K562 (cell line): ENCODE results near the gene IDS. TPM values are rescaled to one million over a fixed set of nuclear protein-coding genes. Genes with fewer than 3 reads are reported as not detected.
A peak's percentile ranks its signal among the peaks of the same experiment; 100 is the strongest.

Experiments
- CAMTA2 ChIP-seq: fragments of 250-450 bp; sonication (Bioruptor Pico); conservative IDR thresholded peaks from 2 replicates; pipeline ENCODE4 v1.5.1; 2022
- CSDE1 ChIP-seq, 2 experiments: fragments of 450-650 bp; IDR thresholded peaks; 2 replicates each; pipeline ENCODE4 v1.6.1; 2016; ENCODE audit warnings: mild to moderate bottlenecking in 1 of 2
- HDGF ChIP-seq: fragments of 450-650 bp; IDR thresholded peaks from 2 replicates; pipeline ENCODE4 v1.6.1; 2016
- MTF1 ChIP-seq: fragments of 250-450 bp; sonication (Bioruptor Pico); IDR thresholded peaks from 2 replicates; pipeline ENCODE4 v1.9.0; 2021; ENCODE audit warnings: moderate library complexity, mild to moderate bottlenecking, inconsistent platforms, borderline replicate concordance
- MXI1 ChIP-seq: IDR thresholded peaks from 2 replicates; pipeline ENCODE4 v1.6.1; 2011; ENCODE audit warnings: low read depth, mild to moderate bottlenecking, improper control_type of control experiment, low read length
- RB1 ChIP-seq: fragments of 450-650 bp; IDR thresholded peaks from 2 replicates; pipeline ENCODE4 v1.6.1; 2017; ENCODE audit warnings: low read depth, mild to moderate bottlenecking
- RHOXF2B ChIP-seq: fragments of 250-450 bp; sonication (Bioruptor Pico); conservative IDR thresholded peaks from 2 replicates; pipeline ENCODE4 v1.5.1; 2021
- SIN3B ChIP-seq: fragments of 450-650 bp; IDR thresholded peaks from 2 replicates; pipeline ENCODE4 v1.6.1; 2017; ENCODE audit warnings: low read depth, mild to moderate bottlenecking, moderate library complexity
- U2AF1 ChIP-seq: fragments of 200-400 bp; formaldehyde crosslinking; optimal IDR thresholded peaks from 2 replicates; pipeline ENCODE3; 2017; ENCODE audit warnings: mild to moderate bottlenecking, low read depth, low read length, moderate library complexity
- ZNF124 ChIP-seq: sonication (generic); formaldehyde crosslinking; IDR thresholded peaks from 2 replicates; pipeline ENCODE4 v1.8.1; 2022; ENCODE audit warnings: missing genetic modification reagents
- ZNF146 ChIP-seq: IDR thresholded peaks from one replicate; pipeline ENCODE4 v1.6.1; 2018; ENCODE audit warnings: missing compliant biosample characterization; ENCODE audit not compliant: unreplicated experiment
- ZNF445 ChIP-seq: fragments of 250-450 bp; sonication (Bioruptor Pico); IDR thresholded peaks from 2 replicates; pipeline ENCODE4 v1.4.0; 2020; ENCODE audit warnings: low read depth, mild to moderate bottlenecking, moderate library complexity
- ZNF717 ChIP-seq: fragments of 250-450 bp; sonication (Bioruptor Pico); IDR thresholded peaks from 2 replicates; pipeline ENCODE4 v1.5.0; 2021
- ZZZ3 ChIP-seq: fragments of 450-650 bp; IDR thresholded peaks from 2 replicates; pipeline ENCODE4 v1.6.1; 2016; ENCODE audit warnings: antibody characterized with exemption, mild to moderate bottlenecking, moderate library complexity
- polyA plus RNA-seq, 8 experiments: library from polyadenylated mRNA; depleted of rRNA in 4 of 8; stranded (reverse) in 5 of 8; unstranded in 3 of 8; fragments of >200 nt; fragmentation: Nextera tagmentation in 2 of 8; fragmentation: Illumina TruSeq in 1 of 8; extraction: Ambion mirVana in 2 of 8; extraction: Trizol in 1 of 8; gene quantifications; 2 replicates each; pipeline versions ENCODE4 v1.2.1 to v1.2.3, GENCODE V29; 2011 to 2014; ENCODE audit warnings: inconsistent platforms in 1 of 8, missing spikeins in 1 of 8
- total RNA-seq, 7 experiments: library from RNA; depleted of rRNA in 6 of 7; stranded (reverse); fragments of >200 nt in 6 of 7; fragmentation: Illumina TruSeq in 2 of 7; extraction: Trizol in 2 of 7; gene quantifications; 2 replicates each; pipeline versions ENCODE4 v1.2.1 to v1.2.3, GENCODE V29; 2011 to 2021; ENCODE audit warnings: low replicate concordance in 1 of 7
- TF ChIP-seq, protein P1 (sequence below): IDR thresholded peaks from 2 replicates; pipeline ENCODE4 v1.6.1; 2011; ENCODE audit warnings: borderline replicate concordance, low read depth, mild to moderate bottlenecking, moderate library complexity, low read length; ENCODE audit not compliant: insufficient read depth, poor library complexity, severe bottlenecking
- TF ChIP-seq, protein P2 (sequence below): fragments of 450-650 bp; IDR thresholded peaks from 2 replicates; pipeline ENCODE4 v1.6.1; 2017; ENCODE audit warnings: antibody characterized with exemption
- TF ChIP-seq, protein P3 (sequence below): fragments of 250-450 bp; sonication (Bioruptor Pico); IDR thresholded peaks from 2 replicates; pipeline ENCODE4 v1.5.0; 2022; ENCODE audit warnings: mild to moderate bottlenecking
- TF ChIP-seq, protein P4 (sequence below): sonication (generic); formaldehyde crosslinking; IDR thresholded peaks from 2 replicates; pipeline ENCODE4 v1.8.1; 2023; ENCODE audit warnings: mild to moderate bottlenecking, missing genetic modification reagents
- TF ChIP-seq, protein P5 (sequence below): fragments of 450-650 bp; conservative IDR thresholded peaks from 2 replicates; pipeline ENCODE4 v1.6.1; 2016; ENCODE audit warnings: missing genetic modification characterization, low read depth, mild to moderate bottlenecking, control low read depth, missing compliant biosample characterization

Gene IDS
- total and polyA plus RNA-seq, 9 of the 15 experiments (the other 6 are each of a cell fraction or from before 2014, with no cell fraction given): 2.0 to 18.6 (median 8.6) TPM

DNA sequence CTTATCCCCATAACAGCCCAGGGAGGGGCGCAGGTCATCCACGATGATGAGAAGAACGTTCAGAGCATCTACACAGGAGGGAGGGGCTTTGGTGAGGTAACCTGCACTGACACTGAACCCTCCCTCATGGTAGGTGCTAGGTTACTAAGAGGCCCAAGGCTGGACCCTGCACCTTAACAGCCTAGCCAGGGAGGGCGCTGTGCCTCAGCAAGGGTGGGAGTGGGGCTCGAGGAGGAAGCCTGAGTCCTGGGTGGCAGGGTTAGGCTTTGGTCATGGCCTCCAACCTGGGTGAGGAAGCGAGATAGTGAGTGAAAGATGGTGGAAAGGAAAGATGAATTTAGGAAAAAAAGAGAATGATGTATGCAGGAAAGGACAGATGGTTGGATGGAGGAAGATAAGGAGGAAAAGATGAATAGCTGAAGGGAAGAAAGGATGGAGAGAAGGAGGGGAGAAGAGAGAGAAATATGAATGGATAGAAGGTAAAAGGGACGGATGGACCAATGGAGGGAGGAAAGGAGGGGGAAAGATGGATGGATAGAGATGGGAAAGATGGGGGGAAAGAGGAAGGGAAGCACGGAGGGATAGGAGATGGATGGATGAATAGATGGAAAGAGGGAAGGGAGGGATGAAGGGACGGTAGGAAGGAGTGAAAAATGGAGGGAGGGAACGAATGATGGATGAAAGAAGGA, 736 bp downstream of the IDS start (continued):
- TF ChIP-seq, protein P1, sequence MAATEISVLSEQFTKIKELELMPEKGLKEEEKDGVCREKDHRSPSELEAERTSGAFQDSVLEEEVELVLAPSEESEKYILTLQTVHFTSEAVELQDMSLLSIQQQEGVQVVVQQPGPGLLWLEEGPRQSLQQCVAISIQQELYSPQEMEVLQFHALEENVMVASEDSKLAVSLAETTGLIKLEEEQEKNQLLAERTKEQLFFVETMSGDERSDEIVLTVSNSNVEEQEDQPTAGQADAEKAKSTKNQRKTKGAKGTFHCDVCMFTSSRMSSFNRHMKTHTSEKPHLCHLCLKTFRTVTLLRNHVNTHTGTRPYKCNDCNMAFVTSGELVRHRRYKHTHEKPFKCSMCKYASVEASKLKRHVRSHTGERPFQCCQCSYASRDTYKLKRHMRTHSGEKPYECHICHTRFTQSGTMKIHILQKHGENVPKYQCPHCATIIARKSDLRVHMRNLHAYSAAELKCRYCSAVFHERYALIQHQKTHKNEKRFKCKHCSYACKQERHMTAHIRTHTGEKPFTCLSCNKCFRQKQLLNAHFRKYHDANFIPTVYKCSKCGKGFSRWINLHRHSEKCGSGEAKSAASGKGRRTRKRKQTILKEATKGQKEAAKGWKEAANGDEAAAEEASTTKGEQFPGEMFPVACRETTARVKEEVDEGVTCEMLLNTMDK: peak; percentile 13
- TF ChIP-seq ZNF146 (CRISPR knock-in tag): no peak
- TF ChIP-seq, protein P2, sequence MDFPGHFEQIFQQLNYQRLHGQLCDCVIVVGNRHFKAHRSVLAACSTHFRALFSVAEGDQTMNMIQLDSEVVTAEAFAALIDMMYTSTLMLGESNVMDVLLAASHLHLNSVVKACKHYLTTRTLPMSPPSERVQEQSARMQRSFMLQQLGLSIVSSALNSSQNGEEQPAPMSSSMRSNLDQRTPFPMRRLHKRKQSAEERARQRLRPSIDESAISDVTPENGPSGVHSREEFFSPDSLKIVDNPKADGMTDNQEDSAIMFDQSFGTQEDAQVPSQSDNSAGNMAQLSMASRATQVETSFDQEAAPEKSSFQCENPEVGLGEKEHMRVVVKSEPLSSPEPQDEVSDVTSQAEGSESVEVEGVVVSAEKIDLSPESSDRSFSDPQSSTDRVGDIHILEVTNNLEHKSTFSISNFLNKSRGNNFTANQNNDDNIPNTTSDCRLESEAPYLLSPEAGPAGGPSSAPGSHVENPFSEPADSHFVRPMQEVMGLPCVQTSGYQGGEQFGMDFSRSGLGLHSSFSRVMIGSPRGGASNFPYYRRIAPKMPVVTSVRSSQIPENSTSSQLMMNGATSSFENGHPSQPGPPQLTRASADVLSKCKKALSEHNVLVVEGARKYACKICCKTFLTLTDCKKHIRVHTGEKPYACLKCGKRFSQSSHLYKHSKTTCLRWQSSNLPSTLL: no peak
- no peak for TF ChIP-seq RB1
- no peak for TF ChIP-seq CAMTA2 (CRISPR knock-in tag)
- no peak for TF ChIP-seq MTF1 (CRISPR knock-in tag)
- no peak for TF ChIP-seq ZNF124 (CRISPR knock-in tag)
- TF ChIP-seq ZNF717 (CRISPR knock-in tag): no peak
- TF ChIP-seq CSDE1 (IDR thresholded peaks at IDR 0.05): peak in 1 of 2 experiments; percentile 36; a peak in 1 of 4 replicates
- TF ChIP-seq, protein P3, sequence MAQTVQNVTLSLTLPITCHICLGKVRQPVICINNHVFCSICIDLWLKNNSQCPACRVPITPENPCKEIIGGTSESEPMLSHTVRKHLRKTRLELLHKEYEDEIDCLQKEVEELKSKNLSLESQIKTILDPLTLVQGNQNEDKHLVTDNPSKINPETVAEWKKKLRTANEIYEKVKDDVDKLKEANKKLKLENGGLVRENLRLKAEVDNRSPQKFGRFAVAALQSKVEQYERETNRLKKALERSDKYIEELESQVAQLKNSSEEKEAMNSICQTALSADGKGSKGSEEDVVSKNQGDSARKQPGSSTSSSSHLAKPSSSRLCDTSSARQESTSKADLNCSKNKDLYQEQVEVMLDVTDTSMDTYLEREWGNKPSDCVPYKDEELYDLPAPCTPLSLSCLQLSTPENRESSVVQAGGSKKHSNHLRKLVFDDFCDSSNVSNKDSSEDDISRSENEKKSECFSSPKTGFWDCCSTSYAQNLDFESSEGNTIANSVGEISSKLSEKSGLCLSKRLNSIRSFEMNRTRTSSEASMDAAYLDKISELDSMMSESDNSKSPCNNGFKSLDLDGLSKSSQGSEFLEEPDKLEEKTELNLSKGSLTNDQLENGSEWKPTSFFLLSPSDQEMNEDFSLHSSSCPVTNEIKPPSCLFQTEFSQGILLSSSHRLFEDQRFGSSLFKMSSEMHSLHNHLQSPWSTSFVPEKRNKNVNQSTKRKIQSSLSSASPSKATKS (CRISPR knock-in tag): no peak
- TF ChIP-seq RHOXF2B (CRISPR knock-in tag): no peak
- TF ChIP-seq, protein P4, sequence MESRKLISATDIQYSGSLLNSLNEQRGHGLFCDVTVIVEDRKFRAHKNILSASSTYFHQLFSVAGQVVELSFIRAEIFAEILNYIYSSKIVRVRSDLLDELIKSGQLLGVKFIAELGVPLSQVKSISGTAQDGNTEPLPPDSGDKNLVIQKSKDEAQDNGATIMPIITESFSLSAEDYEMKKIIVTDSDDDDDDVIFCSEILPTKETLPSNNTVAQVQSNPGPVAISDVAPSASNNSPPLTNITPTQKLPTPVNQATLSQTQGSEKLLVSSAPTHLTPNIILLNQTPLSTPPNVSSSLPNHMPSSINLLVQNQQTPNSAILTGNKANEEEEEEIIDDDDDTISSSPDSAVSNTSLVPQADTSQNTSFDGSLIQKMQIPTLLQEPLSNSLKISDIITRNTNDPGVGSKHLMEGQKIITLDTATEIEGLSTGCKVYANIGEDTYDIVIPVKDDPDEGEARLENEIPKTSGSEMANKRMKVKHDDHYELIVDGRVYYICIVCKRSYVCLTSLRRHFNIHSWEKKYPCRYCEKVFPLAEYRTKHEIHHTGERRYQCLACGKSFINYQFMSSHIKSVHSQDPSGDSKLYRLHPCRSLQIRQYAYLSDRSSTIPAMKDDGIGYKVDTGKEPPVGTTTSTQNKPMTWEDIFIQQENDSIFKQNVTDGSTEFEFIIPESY (CRISPR knock-in tag): no peak
- TF ChIP-seq ZZZ3: no peak
- TF ChIP-seq U2AF1: no peak
- TF ChIP-seq SIN3B: no peak
- no peak for TF ChIP-seq MXI1
- TF ChIP-seq ZNF445 (CRISPR knock-in tag): no peak
- TF ChIP-seq, protein P5, sequence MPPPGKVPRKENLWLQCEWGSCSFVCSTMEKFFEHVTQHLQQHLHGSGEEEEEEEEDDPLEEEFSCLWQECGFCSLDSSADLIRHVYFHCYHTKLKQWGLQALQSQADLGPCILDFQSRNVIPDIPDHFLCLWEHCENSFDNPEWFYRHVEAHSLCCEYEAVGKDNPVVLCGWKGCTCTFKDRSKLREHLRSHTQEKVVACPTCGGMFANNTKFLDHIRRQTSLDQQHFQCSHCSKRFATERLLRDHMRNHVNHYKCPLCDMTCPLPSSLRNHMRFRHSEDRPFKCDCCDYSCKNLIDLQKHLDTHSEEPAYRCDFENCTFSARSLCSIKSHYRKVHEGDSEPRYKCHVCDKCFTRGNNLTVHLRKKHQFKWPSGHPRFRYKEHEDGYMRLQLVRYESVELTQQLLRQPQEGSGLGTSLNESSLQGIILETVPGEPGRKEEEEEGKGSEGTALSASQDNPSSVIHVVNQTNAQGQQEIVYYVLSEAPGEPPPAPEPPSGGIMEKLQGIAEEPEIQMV (tag): peak; percentile 29; the same call in 1 of the 2 replicates
- TF ChIP-seq HDGF: no peak
